Measurements from ENCODE around the gene HDAC8. TPM values are rescaled to one million over a fixed set of nuclear protein-coding genes. Genes with fewer than 3 reads are reported as not detected.
"Not testable (repeated sequence)": the region's sequence is repeated elsewhere in the genome, so short reads cannot be mapped to it uniquely, and the experiment has no call there.

The HDAC8 gene
- total RNA-seq, 1 experiment from 2014 or later: 26.1 TPM

DNA sequence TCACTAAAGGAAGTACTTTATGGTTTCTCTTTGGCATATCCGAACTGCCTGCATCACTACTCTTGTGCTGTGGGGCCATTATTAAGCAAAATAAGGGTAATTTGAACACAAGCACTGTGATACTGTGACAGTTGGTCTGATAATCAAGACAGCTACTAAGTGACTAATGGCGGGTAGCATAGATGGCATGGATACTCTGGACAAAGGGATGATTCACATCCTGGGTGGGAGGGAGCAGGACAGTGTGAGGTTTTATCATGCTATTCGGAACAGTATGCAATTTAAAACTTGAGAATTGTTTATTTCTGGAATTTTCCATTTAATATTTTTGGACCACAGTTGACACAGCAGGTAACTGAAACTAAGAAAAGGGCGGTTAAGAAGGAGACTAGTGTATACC, 214.3 kb downstream of the HDAC8 start:
- in situ Hi-C loops (cut with HindIII; ENCODE audit: low pct_unique_long_range_greater_than_20kb, low sequenced_read_pairs): no loop called here
- DNase-seq (ENCODE audit: low read depth): peak; percentile 3

DNA sequence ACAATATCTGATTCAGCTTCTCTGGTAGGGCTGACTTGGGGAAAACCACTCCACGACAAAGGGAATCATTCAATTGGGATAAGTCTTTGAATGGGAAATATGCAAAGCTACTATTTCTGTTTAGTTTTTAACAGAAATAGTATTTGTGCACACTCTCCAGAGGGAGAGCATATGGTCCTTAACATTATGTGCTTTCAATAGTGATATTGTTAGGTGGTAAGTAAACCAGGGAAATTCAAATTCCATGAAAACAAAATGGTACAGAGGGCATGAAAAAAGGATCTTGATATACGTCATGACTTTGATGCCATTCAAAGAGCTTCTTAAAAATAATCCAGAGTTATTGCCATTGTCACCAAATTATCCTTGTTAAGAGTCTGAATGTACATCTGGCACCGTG, 219.9 kb downstream of the HDAC8 start:
- no peak for DNase-seq (ENCODE audit: low read depth)
- in situ Hi-C loops (cut with HindIII; ENCODE audit: low pct_unique_long_range_greater_than_20kb, low sequenced_read_pairs): no loop called here

- no peak for DNase-seq (ENCODE audit: low read depth)
- in situ Hi-C loops (cut with HindIII; ENCODE audit: low pct_unique_long_range_greater_than_20kb, low sequenced_read_pairs): no loop called here
These were observed 220.9 kb downstream of the HDAC8 start for GRCh38 chrX:72351606-72352334.

DNA sequence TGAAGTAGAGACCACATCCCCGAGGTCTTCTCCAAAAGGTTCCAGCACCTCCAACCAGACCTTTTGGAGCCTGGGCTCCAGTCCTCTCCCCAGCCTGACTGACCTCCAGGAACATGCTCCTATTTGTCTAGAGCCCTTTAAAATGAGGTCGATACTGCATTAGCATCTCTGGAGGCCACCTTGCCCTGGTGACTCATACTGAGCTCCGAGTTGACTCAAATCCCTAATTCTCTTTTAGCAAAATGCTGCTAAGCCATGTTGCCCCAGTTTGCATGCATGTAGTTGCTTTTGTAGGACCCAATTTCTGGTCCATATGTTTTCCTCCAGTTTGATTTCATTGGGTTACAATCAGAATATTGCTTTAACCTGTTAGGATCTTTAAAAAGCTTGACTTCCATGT, 223.5 kb downstream of the HDAC8 start:
- in situ Hi-C loops (cut with HindIII; ENCODE audit: low pct_unique_long_range_greater_than_20kb, low sequenced_read_pairs): no loop called here
- no peak for DNase-seq (ENCODE audit: low read depth)

- in situ Hi-C loops (cut with HindIII; ENCODE audit: low pct_unique_long_range_greater_than_20kb, low sequenced_read_pairs): no loop called here
- DNase-seq (ENCODE audit: low read depth): no peak
These were observed 224.2 kb downstream of the HDAC8 start for GRCh38 chrX:72348247-72348979.

GRCh38 chrX:72347366-72347765, 225.3 kb downstream of the HDAC8 start:
- no peak for DNase-seq (ENCODE audit: low read depth)
- in situ Hi-C loops (cut with HindIII; ENCODE audit: low pct_unique_long_range_greater_than_20kb, low sequenced_read_pairs): no loop called here

DNA sequence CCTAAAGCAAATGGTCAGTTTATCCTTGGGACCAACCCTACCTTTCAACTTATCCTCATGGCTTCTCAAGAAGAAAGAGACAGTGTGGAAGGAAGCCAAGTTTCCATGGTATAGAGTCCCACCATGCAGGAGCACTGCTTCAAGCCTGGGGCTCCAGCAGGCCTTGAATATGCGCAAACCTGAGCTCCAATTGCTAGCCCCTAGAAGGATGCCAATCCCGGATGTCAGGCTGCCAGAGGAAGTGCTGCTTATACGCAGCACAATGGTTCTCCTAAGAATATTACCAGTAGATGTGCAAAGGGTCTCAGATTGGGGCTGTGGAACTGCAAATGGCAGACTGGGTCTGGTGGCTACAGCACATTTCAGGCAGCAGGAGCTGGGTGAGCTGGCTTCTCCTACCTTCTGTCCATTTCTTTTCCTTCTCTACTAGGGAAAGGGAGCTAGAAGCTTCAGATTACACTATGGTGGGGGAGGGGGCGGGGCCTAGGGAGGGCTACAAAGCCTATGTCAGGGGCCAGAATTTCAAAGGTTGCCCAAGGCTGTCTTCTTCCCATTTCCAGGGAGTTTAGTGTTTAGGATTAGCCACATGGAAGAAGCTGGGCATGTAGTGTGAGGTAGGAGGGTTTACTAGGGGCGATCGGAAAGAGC, 226.2 kb downstream of the HDAC8 start:
- no peak for DNase-seq (ENCODE audit: low read depth)
- in situ Hi-C loops (cut with HindIII; ENCODE audit: low pct_unique_long_range_greater_than_20kb, low sequenced_read_pairs): no loop called here

DNA sequence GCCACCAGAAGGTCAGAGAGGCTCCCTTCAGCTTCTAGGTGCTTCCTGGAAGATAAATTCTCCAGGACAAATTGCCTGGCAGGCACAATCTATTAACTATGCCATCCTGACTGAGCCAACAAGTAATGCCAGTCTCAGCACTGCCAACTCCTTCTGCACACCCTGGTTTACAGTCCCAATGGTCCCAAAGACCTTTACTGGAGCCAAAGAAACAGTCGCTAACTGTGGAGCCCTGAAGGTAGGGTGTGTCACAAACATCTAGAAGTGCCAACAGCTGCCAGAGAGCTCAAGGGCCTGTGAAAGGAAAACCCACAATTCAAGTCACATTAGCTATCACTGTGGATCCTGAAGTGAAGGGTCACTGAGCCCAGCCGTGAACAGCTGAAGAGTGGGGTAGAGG, 232.0 kb downstream of the HDAC8 start:
- in situ Hi-C loops (cut with HindIII; ENCODE audit: low pct_unique_long_range_greater_than_20kb, low sequenced_read_pairs): no loop called here
- no peak for DNase-seq (ENCODE audit: low read depth)

- DNase-seq (ENCODE audit: low read depth): no peak
- in situ Hi-C loops (cut with HindIII; ENCODE audit: low pct_unique_long_range_greater_than_20kb, low sequenced_read_pairs): no loop called here
These were observed 232.6 kb downstream of the HDAC8 start for GRCh38 chrX:72340041-72340440.

- in situ Hi-C loops (cut with HindIII; ENCODE audit: low pct_unique_long_range_greater_than_20kb, low sequenced_read_pairs): no loop called here
These were observed 242.5 kb downstream of the HDAC8 start for GRCh38 chrX:72330131-72330530.

DNA sequence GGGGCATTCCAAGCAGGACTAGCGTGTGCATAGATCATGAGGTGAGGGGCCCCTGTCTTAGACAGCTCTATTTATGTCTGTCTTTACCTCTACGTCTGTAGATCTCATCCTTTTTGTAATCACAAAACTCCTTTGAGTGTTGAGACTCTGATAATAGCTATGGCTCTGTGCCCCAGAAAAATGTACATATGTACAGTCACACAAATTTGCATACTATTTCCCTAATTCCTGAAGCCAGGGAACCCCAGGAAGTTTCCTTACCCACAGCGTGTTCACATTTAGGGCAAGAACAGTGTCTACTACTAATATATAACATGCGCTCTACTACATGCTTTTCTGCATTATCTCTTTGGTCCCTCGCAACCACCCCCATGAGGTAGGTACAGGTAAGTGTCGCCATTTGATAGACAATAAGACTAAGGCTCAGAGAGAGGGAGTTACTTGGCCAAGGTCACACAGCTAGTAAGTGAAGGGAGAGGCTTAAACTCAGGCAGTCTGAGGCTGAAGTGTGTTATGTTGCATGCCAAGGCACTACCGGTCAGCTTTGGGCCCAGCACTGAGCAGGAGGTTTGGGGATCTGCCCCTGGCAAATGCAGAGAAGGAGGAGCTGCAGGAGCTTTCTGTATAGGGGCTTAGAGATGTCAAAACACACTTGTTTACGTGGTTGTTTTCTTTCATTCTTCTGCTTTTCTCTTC, 245.9 kb downstream of the HDAC8 start:
- DNase-seq (ENCODE audit: low read depth): no peak
- in situ Hi-C loops (cut with HindIII; ENCODE audit: low pct_unique_long_range_greater_than_20kb, low sequenced_read_pairs): no loop called here

More at GRCh38 chrX:72330131-72330530, 242.5 kb downstream of the HDAC8 start:
- no peak for DNase-seq (ENCODE audit: low read depth)

GRCh38 chrX:72319651-72320050, 253.0 kb downstream of the HDAC8 start:
- in situ Hi-C loops (cut with HindIII; ENCODE audit: low pct_unique_long_range_greater_than_20kb, low sequenced_read_pairs); DNase-seq (ENCODE audit: low read depth): not testable (repeated sequence)

DNA sequence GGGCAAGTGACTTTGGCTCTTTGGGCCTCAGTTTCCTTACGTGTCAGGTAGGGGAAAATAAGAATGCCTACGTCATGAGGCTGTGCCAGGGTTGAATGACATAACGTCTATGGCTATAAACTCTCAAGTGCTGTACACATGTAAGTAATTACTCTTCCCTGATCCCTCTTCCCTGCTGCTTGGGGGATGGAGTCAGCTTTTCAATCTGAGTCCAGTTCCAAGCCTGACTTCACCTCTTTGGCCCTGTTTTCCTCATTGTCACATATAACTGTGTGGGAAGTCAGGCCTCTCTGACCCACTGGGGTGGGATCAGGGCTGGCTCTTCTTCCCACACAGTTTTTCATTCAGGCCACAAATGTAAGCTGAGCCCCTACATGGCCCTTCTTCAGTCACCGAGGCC, 255.5 kb downstream of the HDAC8 start:
- in situ Hi-C loops (cut with HindIII; ENCODE audit: low pct_unique_long_range_greater_than_20kb, low sequenced_read_pairs): no loop called here
- DNase-seq (ENCODE audit: low read depth): no peak

GRCh38 chrX:72316408-72317110, 256.1 kb downstream of the HDAC8 start:
- DNase-seq (ENCODE audit: low read depth): no peak
- in situ Hi-C loops (cut with HindIII; ENCODE audit: low pct_unique_long_range_greater_than_20kb, low sequenced_read_pairs): no loop called here

- no peak for DNase-seq (ENCODE audit: low read depth)
- in situ Hi-C loops (cut with HindIII; ENCODE audit: low pct_unique_long_range_greater_than_20kb, low sequenced_read_pairs): no loop called here
These were observed 257.8 kb downstream of the HDAC8 start for GRCh38 chrX:72314881-72315280.

DNA sequence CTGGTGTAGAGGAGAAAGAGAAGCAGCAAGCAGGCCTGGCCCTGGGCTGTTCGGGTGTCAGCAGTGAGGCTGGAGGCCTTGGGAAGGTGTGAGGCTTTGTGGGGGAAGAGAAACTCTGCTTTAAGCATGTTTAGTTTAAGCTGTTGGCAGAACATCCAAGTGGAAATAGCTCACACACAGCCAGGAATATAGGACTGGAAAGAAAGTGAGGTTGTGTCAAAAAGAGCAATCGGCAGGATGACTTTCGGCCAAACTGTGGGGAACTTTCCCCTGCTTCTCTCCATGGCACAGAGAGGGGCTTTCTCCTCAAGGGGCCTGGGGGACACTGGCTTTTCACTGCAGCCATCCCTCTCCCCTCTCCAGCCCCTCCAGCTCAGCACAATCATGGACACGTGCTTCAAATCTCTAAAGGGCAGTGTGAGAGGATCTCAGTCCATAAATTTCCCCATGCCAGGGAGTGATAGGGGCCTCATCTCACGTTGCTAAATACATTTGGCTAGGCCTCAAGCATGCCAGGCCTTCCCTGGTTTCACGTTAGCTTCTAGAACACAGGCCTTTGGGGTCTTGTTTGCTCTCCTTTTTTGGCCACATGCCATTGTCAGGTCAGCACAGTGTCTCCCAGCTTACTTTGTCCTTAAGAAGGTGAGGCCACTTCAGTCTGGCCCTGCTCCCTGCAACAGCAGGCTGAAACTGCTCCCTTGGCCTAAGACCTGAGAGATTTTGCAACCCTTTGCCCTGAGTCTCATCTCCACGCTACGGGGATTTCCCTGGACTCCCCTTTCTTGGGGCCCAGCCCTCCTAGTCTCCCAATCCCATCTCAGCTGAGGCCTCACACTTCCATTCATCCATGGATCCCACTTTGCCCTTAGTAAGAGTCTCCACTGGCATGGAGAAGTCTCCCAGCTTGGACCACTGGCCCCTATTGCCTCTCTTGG, 258.7 kb downstream of the HDAC8 start:
- no peak for DNase-seq (ENCODE audit: low read depth)
- in situ Hi-C loops (cut with HindIII; ENCODE audit: low pct_unique_long_range_greater_than_20kb, low sequenced_read_pairs): no loop called here

DNA sequence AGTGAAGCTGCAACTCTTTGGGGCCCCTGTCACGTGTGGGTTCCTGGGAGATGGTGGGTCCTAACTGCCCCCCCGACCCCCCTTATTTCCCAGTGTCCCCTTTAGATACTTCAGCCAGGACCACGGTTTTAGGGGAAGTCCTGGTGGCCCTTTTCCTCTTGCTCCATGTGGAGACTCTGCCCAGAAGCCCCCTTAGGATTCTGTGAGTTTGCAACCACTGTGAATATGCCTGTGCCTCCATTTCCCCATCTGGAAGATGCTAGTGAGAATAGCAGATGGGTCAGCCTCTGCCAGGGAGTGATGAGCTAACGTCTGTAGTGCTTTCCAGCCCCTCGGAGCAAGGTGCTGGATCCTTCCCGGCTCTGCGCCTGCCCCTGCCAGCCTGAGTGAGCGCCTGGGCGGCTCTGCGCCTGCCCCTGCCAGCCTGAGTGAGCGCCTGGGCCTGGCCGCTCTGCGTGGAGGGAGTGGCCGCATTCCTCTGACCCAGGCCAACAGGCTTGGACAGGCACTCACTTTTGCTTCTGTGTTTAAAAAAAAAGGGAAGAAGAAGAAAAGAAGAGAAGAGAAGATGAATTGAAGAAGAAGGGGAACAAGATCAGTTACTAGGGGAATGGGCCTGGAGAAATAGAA, 260.2 kb downstream of the HDAC8 start:
- in situ Hi-C loops (cut with HindIII; ENCODE audit: low pct_unique_long_range_greater_than_20kb, low sequenced_read_pairs): no loop called here
- DNase-seq (ENCODE audit: low read depth): no peak

Measured in Caki2 (cell line).